ENCODE measurements around the gene XYLT2. TPM values are rescaled to one million over a fixed set of nuclear protein-coding genes. Genes with fewer than 3 reads are reported as not detected.
"Not testable (repeated sequence)": the region's sequence is repeated elsewhere in the genome, so short reads cannot be mapped to it uniquely, and the experiment has no call there.

Gene XYLT2
- total RNA-seq, 1 experiment from 2014 or later: 39.7 TPM

- ChIA-PET POLR2A (no interaction called here), CTCF (no interaction called here)
- peaks cover 9% of the 10 kb centered on the region for H3K27me3 Mint-ChIP-seq (ENCODE audit: low read depth)
- DNase-seq (ENCODE audit: low spot score) (no peak), ATAC-seq (no peak)
- peaks cover 22% of the 10 kb centered on the region for H3K4me1 Mint-ChIP-seq
- no peak overlapping the region for H3K4me3 Mint-ChIP-seq
- peaks cover 3% of the 10 kb centered on the region; the same call in 1 of the 2 replicates for H3K36me3 Mint-ChIP-seq
- TF ChIP-seq HMGXB4 (CRISPR knock-in tag; IDR thresholded peaks at IDR 0.05): no peak
- no peak for TF ChIP-seq SP1 (CRISPR knock-in tag; conservative IDR thresholded peaks at IDR 0.05)
- TF ChIP-seq ERG (CRISPR knock-in tag; IDR thresholded peaks at IDR 0.05): no peak
- TF ChIP-seq ATF6 (CRISPR knock-in tag; IDR thresholded peaks at IDR 0.05): no peak
- no peak for TF ChIP-seq ZNF671 (CRISPR knock-in tag; IDR thresholded peaks at IDR 0.05)
- TF ChIP-seq ZNF263 (CRISPR knock-in tag; IDR thresholded peaks at IDR 0.05; ENCODE audit: low read depth): no peak
- H3K27ac Mint-ChIP-seq: no peak overlapping the region
- H3K9me3 Mint-ChIP-seq: peaks cover 10% of the 10 kb centered on the region
These were observed 31.4 kb upstream of the XYLT2 start for GRCh38 chr17:50314456-50315011.

GRCh38 chr17:50316016-50316587, 29.8 kb upstream of the XYLT2 start:
- Mint-ChIP-seq H3K4me3 (no peak overlapping the region), H3K27ac (no peak overlapping the region), H3K9me3 (peaks cover 10% of the 10 kb centered on the region), H3K36me3 (peaks cover 3% of the 10 kb centered on the region; the same call in 1 of the 2 replicates), H3K27me3 (ENCODE audit: low read depth) (peaks cover 9% of the 10 kb centered on the region), H3K4me1 (peaks cover 11% of the 10 kb centered on the region)
- DNase-seq (ENCODE audit: low spot score) (no peak), ATAC-seq (no peak)
- POLR2A ChIA-PET: no interaction called here
- TF ChIP-seq ZNF281 (CRISPR knock-in tag; IDR thresholded peaks at IDR 0.05): no peak
- TF ChIP-seq ESRRA (CRISPR knock-in tag; IDR thresholded peaks at IDR 0.05; ENCODE audit: borderline replicate concordance): no peak
- no peak for TF ChIP-seq CREB1 (CRISPR knock-in tag; IDR thresholded peaks at IDR 0.05)
- TF ChIP-seq NFE2L1 (CRISPR knock-in tag; IDR thresholded peaks at IDR 0.05): no peak
- CTCF ChIA-PET: no interaction called here

GRCh38 chr17:50316660-50317059, 29.3 kb upstream of the XYLT2 start:
- ATAC-seq; H3K4me1 Mint-ChIP-seq; H3K27ac Mint-ChIP-seq; POLR2A ChIA-PET; H3K27me3 Mint-ChIP-seq (ENCODE audit: low read depth); H3K36me3 Mint-ChIP-seq; H3K9me3 Mint-ChIP-seq; DNase-seq (ENCODE audit: low spot score); H3K4me3 Mint-ChIP-seq: not testable (repeated sequence)
- CTCF ChIA-PET: interaction anchor here (0.7 kb wide), 1 partner anchor 148 kb away, joined by 3 read pairs; no protein-coding TSS in a partner anchor

GRCh38 chr17:50317121-50317520, 28.8 kb upstream of the XYLT2 start:
- Mint-ChIP-seq H3K27me3 (ENCODE audit: low read depth) (peaks cover 4% of the 10 kb centered on the region; the same call in 1 of the 2 replicates), H3K4me1 (0 out of 2 replicates have a peak, but pooled peaks cover 3% of the 10 kb centered on the region), H3K4me3 (no peak overlapping the region), H3K36me3 (peaks cover 3% of the 10 kb centered on the region; the same call in 1 of the 2 replicates), H3K9me3 (peaks cover 10% of the 10 kb centered on the region), H3K27ac (no peak overlapping the region)
- DNase-seq (ENCODE audit: low spot score): no peak
- ATAC-seq: no peak
- CTCF ChIA-PET: interaction anchor here (0.7 to 1.0 kb wide), 2 partner anchors 19 to 148 kb away, joined by 3 read pairs; no protein-coding TSS in a partner anchor
- TF ChIP-seq USF2 (CRISPR knock-in tag; IDR thresholded peaks at IDR 0.05) (no peak), NR2C2 (CRISPR knock-in tag; IDR thresholded peaks at IDR 0.05) (no peak)
- POLR2A ChIA-PET: no interaction called here
